Neural cell (in vitro differentiated cells): ENCODE data around the gene SLC13A1. TPM values are rescaled to one million over a fixed set of nuclear protein-coding genes. Genes with fewer than 3 reads are reported as not detected.

Experiments used
- H2AFZ ChIP-seq: fragments of 200-600, 300-800 bp; sonication (generic), shearing (Covaris generic); 2 replicates; pipeline ENCODE4 v1.6.0; 2014; ENCODE audit warnings: low read depth, mild to moderate bottlenecking, antibody characterized with exemption, low read length, moderate library complexity
- H3F3A ChIP-seq: fragments of 200-600 bp; shearing (Covaris generic); 2 replicates; pipeline ENCODE4 v1.6.1; 2016; ENCODE audit warnings: mild to moderate bottlenecking, moderate library complexity, mixed read lengths, antibody characterized with exemption, low read length; ENCODE audit not compliant: insufficient read depth, poor library complexity, severe bottlenecking
- H3K27ac ChIP-seq: fragments of 200-600, 300-800 bp; sonication (generic), shearing (Covaris generic); 2 replicates; pipeline ENCODE4 v1.5.1; 2014; ENCODE audit warnings: mild to moderate bottlenecking, low read length, moderate library complexity
- H3K27me3 ChIP-seq: fragments of 300-800, 200-600 bp; sonication (generic), shearing (Covaris generic); 2 replicates; pipeline ENCODE4 v1.6.0; 2014; ENCODE audit warnings: mild to moderate bottlenecking, low read depth, low read length, moderate library complexity; ENCODE audit not compliant: insufficient read depth
- H3K36me3 ChIP-seq: fragments of 300-800, 200-600 bp; sonication (generic), shearing (Covaris generic); 2 replicates; pipeline ENCODE4 v1.5.1; 2014; ENCODE audit warnings: mild to moderate bottlenecking, antibody characterized with exemption, low read length, moderate library complexity; ENCODE audit not compliant: insufficient read depth
- H3K4me2 ChIP-seq: fragments of 300-800, 200-600 bp; sonication (generic), shearing (Covaris generic); 2 replicates; pipeline ENCODE4 v1.6.0; 2014; ENCODE audit warnings: mild to moderate bottlenecking, low read length
- H3K4me3 ChIP-seq: fragments of 300-800, 200-600 bp; sonication (generic), shearing (Covaris generic); 2 replicates; pipeline ENCODE4 v1.5.1; 2014; ENCODE audit warnings: mild to moderate bottlenecking, low read length, moderate library complexity
- H3K79me2 ChIP-seq: fragments of 200-600 bp; shearing (Covaris generic); replicated peaks from 2 replicates; pipeline ENCODE4 v1.6.0; 2014; ENCODE audit warnings: mild to moderate bottlenecking, low read length, moderate library complexity; ENCODE audit not compliant: insufficient read depth
- H3K9ac ChIP-seq: fragments of 300-800, 200-600 bp; sonication (generic), shearing (Covaris generic); 2 replicates; pipeline ENCODE4 v1.6.1; 2016; ENCODE audit warnings: mild to moderate bottlenecking, low read length, mixed read lengths
- H3K9me2 ChIP-seq: fragments of 200-600 bp; shearing (Covaris generic); 2 replicates; pipeline ENCODE4 v1.6.1; 2016; ENCODE audit warnings: mild to moderate bottlenecking, low read length, mixed read lengths; ENCODE audit not compliant: insufficient read depth
- H3K9me3 ChIP-seq: fragments of 200-600, 300-800 bp; sonication (generic), shearing (Covaris generic); 2 replicates; pipeline ENCODE4 v1.6.1; 2016; ENCODE audit warnings: mild to moderate bottlenecking, mixed run types, low read length, moderate library complexity, mixed read lengths
- H4K20me1 ChIP-seq: fragments of 200-600 bp; shearing (Covaris generic); 2 replicates; pipeline ENCODE4 v1.6.1; 2016; ENCODE audit warnings: mild to moderate bottlenecking, mixed run types; ENCODE audit not compliant: insufficient read depth
- EP300 ChIP-seq: fragments of 450-650 bp; conservative IDR thresholded peaks from 2 replicates; pipeline ENCODE4 v1.6.1; 2014; ENCODE audit warnings: antibody characterized with exemption, mild to moderate bottlenecking, moderate library complexity; ENCODE audit not compliant: poor library complexity, severe bottlenecking
- EZH2 ChIP-seq: fragments of 200-600, 300-800 bp; shearing (Covaris generic), sonication (generic); IDR thresholded peaks from 2 replicates; pipeline ENCODE4 v1.6.1; 2014; ENCODE audit warnings: antibody characterized with exemption, low read length, borderline replicate concordance, mild to moderate bottlenecking; ENCODE audit not compliant: insufficient read depth, poor library complexity, severe bottlenecking
- MXI1 ChIP-seq: fragments of 450-650 bp; conservative IDR thresholded peaks from 2 replicates; pipeline ENCODE4 v1.6.1; 2014; ENCODE audit warnings: antibody characterized with exemption, mild to moderate bottlenecking; ENCODE audit not compliant: poor library complexity, severe bottlenecking
- RAD21 ChIP-seq: fragments of 450-650 bp; conservative IDR thresholded peaks from 2 replicates; pipeline ENCODE4 v1.6.1; 2014; ENCODE audit warnings: antibody characterized with exemption, mild to moderate bottlenecking, moderate library complexity
- REST ChIP-seq: IDR thresholded peaks from 2 replicates; pipeline ENCODE4 v1.6.1; 2012; ENCODE audit warnings: borderline replicate concordance
- SMC3 ChIP-seq: fragments of 450-650 bp; conservative IDR thresholded peaks from 2 replicates; pipeline ENCODE4 v1.6.1; 2014; ENCODE audit warnings: antibody characterized with exemption, mild to moderate bottlenecking, moderate library complexity; ENCODE audit not compliant: poor library complexity
- TAF1 ChIP-seq: IDR thresholded peaks from 2 replicates; pipeline ENCODE4 v1.6.1; 2012; ENCODE audit warnings: low read depth
- polyA plus RNA-seq: library from polyadenylated mRNA; depleted of rRNA; stranded (reverse); fragments of >200 nt; gene quantifications from 2 replicates; pipeline ENCODE4 v1.2.3, GENCODE V29; 2014
- TF ChIP-seq, protein P1 (sequence below): fragments of 450-650 bp; IDR thresholded peaks from 2 replicates; pipeline ENCODE4 v1.5.1; 2014; ENCODE audit warnings: antibody characterized with exemption, mild to moderate bottlenecking, moderate library complexity; ENCODE audit not compliant: poor library complexity, severe bottlenecking

SLC13A1 gene
- polyA plus RNA-seq, 1 donor from 2014 or later, result not detected

DNA sequence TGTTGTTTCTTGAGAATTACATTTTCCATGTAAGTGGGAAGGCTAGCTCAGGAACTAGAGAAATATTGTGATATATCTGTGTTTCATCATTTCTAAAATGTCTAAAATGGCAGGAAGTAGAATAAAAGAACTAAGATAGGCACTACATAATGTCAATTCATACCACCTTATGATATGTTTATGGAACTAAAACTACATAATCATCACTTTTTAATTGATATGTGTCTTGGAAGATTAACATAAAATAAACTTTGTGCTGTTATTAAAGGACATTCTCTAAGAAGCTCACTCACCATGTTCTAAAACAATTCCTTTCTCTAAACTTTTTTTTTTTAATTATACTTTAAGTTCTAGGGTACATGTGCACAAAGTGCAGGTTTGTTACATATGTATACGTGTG lies 120.7 kb downstream of the SLC13A1 start:
- H3K9me2 ChIP-seq, result no peaks in the 10 kb centered on the region
- no peaks in the 10 kb centered on the region for H3F3A ChIP-seq
- TF ChIP-seq MXI1 (no peak), EZH2 (no peak), SMC3 (no peak), TAF1 (no peak), EP300 (no peak)
- no peaks in the 10 kb centered on the region for H3K9me3 ChIP-seq
- no peak overlapping the region for H2AFZ ChIP-seq
- H4K20me1 ChIP-seq, result no peaks in the 10 kb centered on the region
- H3K4me3 ChIP-seq, result no peak overlapping the region
- H3K27ac ChIP-seq, result no peak overlapping the region
- H3K9ac ChIP-seq, result no peak overlapping the region
- no peaks in the 10 kb centered on the region for H3K27me3 ChIP-seq
- H3K36me3 ChIP-seq, result no peaks in the 10 kb centered on the region
- no peak overlapping the region for H3K4me2 ChIP-seq
- no peaks in the 10 kb centered on the region for H3K79me2 ChIP-seq

GRCh38 chr7:123075838-123076467 lies 123.8 kb downstream of the SLC13A1 start:
- Histone ChIP-seq H3K79me2 (no peaks in the 10 kb centered on the region), H3K27ac (no peak overlapping the region), H4K20me1 (no peaks in the 10 kb centered on the region), H3K4me2 (no peak overlapping the region), H3K36me3 (no peaks in the 10 kb centered on the region), H3K9ac (no peak overlapping the region), H3K9me3 (no peaks in the 10 kb centered on the region), H2AFZ (no peak overlapping the region), H3K4me3 (no peak overlapping the region), H3F3A (no peaks in the 10 kb centered on the region), H3K9me2 (no peaks in the 10 kb centered on the region), H3K27me3 (no peaks in the 10 kb centered on the region)
- TF ChIP-seq REST, result no peak
- TF ChIP-seq RAD21, result no peak
- TF ChIP-seq EZH2, result no peak
- TF ChIP-seq, protein P1, sequence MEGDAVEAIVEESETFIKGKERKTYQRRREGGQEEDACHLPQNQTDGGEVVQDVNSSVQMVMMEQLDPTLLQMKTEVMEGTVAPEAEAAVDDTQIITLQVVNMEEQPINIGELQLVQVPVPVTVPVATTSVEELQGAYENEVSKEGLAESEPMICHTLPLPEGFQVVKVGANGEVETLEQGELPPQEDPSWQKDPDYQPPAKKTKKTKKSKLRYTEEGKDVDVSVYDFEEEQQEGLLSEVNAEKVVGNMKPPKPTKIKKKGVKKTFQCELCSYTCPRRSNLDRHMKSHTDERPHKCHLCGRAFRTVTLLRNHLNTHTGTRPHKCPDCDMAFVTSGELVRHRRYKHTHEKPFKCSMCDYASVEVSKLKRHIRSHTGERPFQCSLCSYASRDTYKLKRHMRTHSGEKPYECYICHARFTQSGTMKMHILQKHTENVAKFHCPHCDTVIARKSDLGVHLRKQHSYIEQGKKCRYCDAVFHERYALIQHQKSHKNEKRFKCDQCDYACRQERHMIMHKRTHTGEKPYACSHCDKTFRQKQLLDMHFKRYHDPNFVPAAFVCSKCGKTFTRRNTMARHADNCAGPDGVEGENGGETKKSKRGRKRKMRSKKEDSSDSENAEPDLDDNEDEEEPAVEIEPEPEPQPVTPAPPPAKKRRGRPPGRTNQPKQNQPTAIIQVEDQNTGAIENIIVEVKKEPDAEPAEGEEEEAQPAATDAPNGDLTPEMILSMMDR, result no peak
- TF ChIP-seq EP300, result no peak
- TF ChIP-seq TAF1, result no peak
- TF ChIP-seq SMC3, result no peak
